C4-2B (cell line): Measurements from ENCODE around the gene OCA2.

Source experiments
- ZFX ChIP-seq: fragments of 450-650 bp; IDR thresholded peaks from 2 replicates; pipeline ENCODE4 v1.6.1; 2017
- TF ChIP-seq, protein P1 (sequence below): fragments of 450-650 bp; conservative IDR thresholded peaks from 2 replicates; pipeline ENCODE4 v1.5.1; 2017; ENCODE audit warnings: mild to moderate bottlenecking

GRCh38 chr15:28018291-28019044, 80.6 kb downstream of the OCA2 start:
- TF ChIP-seq, protein P1, sequence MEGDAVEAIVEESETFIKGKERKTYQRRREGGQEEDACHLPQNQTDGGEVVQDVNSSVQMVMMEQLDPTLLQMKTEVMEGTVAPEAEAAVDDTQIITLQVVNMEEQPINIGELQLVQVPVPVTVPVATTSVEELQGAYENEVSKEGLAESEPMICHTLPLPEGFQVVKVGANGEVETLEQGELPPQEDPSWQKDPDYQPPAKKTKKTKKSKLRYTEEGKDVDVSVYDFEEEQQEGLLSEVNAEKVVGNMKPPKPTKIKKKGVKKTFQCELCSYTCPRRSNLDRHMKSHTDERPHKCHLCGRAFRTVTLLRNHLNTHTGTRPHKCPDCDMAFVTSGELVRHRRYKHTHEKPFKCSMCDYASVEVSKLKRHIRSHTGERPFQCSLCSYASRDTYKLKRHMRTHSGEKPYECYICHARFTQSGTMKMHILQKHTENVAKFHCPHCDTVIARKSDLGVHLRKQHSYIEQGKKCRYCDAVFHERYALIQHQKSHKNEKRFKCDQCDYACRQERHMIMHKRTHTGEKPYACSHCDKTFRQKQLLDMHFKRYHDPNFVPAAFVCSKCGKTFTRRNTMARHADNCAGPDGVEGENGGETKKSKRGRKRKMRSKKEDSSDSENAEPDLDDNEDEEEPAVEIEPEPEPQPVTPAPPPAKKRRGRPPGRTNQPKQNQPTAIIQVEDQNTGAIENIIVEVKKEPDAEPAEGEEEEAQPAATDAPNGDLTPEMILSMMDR: no peak
- TF ChIP-seq ZFX: no peak
